ENCODE results near the gene MSH3.

GRCh38 chr5:80837679-80838078, 183.2 kb downstream of the MSH3 start:
- TF ChIP-seq RAD21 (IDR thresholded peaks at IDR 0.05 in 1 of 2, conservative IDR thresholded peaks at IDR 0.05 in 1 of 2; ENCODE audit: low read depth in 2 of 2, low read length in 2 of 2) (no peak), JUN (IDR thresholded peaks at IDR 0.05; ENCODE audit: low read depth, low read length) (no peak), EP300 (IDR thresholded peaks at IDR 0.05; ENCODE audit: borderline replicate concordance in 1 of 2, low read depth in 2 of 2, low read length in 2 of 2) (no peak), HDAC2 (IDR thresholded peaks at IDR 0.05; ENCODE audit: borderline replicate concordance in 1 of 2, low read depth in 2 of 2, low read length in 2 of 2) (no peak), CBX5 (IDR thresholded peaks at IDR 0.05; ENCODE audit: low read depth, low read length) (no peak), YY1 (IDR thresholded peaks at IDR 0.05; ENCODE audit: low read depth, low read length) (no peak), BACH1 (IDR thresholded peaks at IDR 0.05; ENCODE audit: low read length) (no peak)
- TF ChIP-seq, protein P1, sequence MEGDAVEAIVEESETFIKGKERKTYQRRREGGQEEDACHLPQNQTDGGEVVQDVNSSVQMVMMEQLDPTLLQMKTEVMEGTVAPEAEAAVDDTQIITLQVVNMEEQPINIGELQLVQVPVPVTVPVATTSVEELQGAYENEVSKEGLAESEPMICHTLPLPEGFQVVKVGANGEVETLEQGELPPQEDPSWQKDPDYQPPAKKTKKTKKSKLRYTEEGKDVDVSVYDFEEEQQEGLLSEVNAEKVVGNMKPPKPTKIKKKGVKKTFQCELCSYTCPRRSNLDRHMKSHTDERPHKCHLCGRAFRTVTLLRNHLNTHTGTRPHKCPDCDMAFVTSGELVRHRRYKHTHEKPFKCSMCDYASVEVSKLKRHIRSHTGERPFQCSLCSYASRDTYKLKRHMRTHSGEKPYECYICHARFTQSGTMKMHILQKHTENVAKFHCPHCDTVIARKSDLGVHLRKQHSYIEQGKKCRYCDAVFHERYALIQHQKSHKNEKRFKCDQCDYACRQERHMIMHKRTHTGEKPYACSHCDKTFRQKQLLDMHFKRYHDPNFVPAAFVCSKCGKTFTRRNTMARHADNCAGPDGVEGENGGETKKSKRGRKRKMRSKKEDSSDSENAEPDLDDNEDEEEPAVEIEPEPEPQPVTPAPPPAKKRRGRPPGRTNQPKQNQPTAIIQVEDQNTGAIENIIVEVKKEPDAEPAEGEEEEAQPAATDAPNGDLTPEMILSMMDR (IDR thresholded peaks at IDR 0.05; ENCODE audit: control extremely low read depth in 1 of 3, insufficient read depth in 1 of 3, low read depth in 1 of 3, low read length in 3 of 3): no peak
- TF ChIP-seq, protein P2, sequence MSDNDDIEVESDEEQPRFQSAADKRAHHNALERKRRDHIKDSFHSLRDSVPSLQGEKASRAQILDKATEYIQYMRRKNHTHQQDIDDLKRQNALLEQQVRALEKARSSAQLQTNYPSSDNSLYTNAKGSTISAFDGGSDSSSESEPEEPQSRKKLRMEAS (IDR thresholded peaks at IDR 0.05): no peak

All from H1 (cell line).